GM23248 (cell line): ENCODE measurements around the gene KLHL30. TPM values are rescaled to one million over a fixed set of nuclear protein-coding genes. Genes with fewer than 3 reads are reported as not detected.
A peak's percentile ranks its signal among the peaks of the same experiment; 100 is the strongest.

Source experiments
- DNase-seq: peaks from one replicate; pipeline ENCODE4 v3.0.0-alpha.2; 2015
- H2AFZ ChIP-seq: fragments of 200-600 bp; sonication (generic); 2 replicates; pipeline ENCODE4 v1.6.1; 2016; ENCODE audit warnings: antibody characterized with exemption
- H3F3A ChIP-seq: fragments of 200-600 bp; sonication (generic); 2 replicates; pipeline ENCODE4 v1.6.1; 2016; ENCODE audit warnings: mild to moderate bottlenecking, antibody characterized with exemption, mixed run types; ENCODE audit not compliant: insufficient read depth
- H3K27ac ChIP-seq: fragments of 200-600 bp; sonication (generic); 2 replicates; pipeline ENCODE4 v1.5.1; 2016; ENCODE audit warnings: mild to moderate bottlenecking
- H3K27me3 ChIP-seq: fragments of 200-600 bp; sonication (generic); replicated peaks from 2 replicates; pipeline ENCODE4 v1.6.1; 2016; ENCODE audit warnings: mild to moderate bottlenecking; ENCODE audit not compliant: insufficient read depth
- H3K36me3 ChIP-seq: fragments of 200-600 bp; sonication (generic); 2 replicates; pipeline ENCODE4 v1.6.1; 2016; ENCODE audit warnings: low read depth, mild to moderate bottlenecking
- H3K4me1 ChIP-seq: fragments of 200-600 bp; sonication (generic); 2 replicates; pipeline ENCODE4 v1.6.1; 2016; ENCODE audit warnings: mild to moderate bottlenecking; ENCODE audit not compliant: insufficient read depth
- H3K4me2 ChIP-seq: fragments of 200-600 bp; sonication (generic); one replicate; pipeline ENCODE4 v1.6.1; 2016; ENCODE audit warnings: mild to moderate bottlenecking; ENCODE audit not compliant: unreplicated experiment
- H3K4me3 ChIP-seq: fragments of 200-600 bp; sonication (generic); 2 replicates; pipeline ENCODE4 v1.5.1; 2016; ENCODE audit warnings: mild to moderate bottlenecking
- H3K79me2 ChIP-seq: fragments of 200-600 bp; sonication (generic); 2 replicates; pipeline ENCODE4 v1.6.1; 2016; ENCODE audit warnings: mild to moderate bottlenecking; ENCODE audit not compliant: insufficient read depth
- H3K9ac ChIP-seq: fragments of 200-600 bp; sonication (generic); 2 replicates; pipeline ENCODE4 v1.6.1; 2016; ENCODE audit warnings: mild to moderate bottlenecking
- H3K9me2 ChIP-seq: fragments of 200-600 bp; sonication (generic); 2 replicates; pipeline ENCODE4 v1.6.1; 2016; ENCODE audit warnings: mixed run types, mild to moderate bottlenecking, moderate library complexity; ENCODE audit not compliant: insufficient read depth
- H3K9me3 ChIP-seq: fragments of 200-600 bp; sonication (generic); one replicate; pipeline ENCODE4 v1.6.1; 2017; ENCODE audit warnings: low read depth
- H4K20me1 ChIP-seq: fragments of 200-600 bp; sonication (generic); 2 replicates; pipeline ENCODE4 v1.6.0; 2016; ENCODE audit not compliant: insufficient read depth
- EZH2 ChIP-seq: fragments of 200-600 bp; sonication (generic); IDR thresholded peaks from 2 replicates; pipeline ENCODE4 v1.6.1; 2018; ENCODE audit warnings: antibody characterized with exemption, mild to moderate bottlenecking; ENCODE audit not compliant: insufficient read depth, poor library complexity, severe bottlenecking
- EZH2phosphoT487 ChIP-seq: fragments of 200-600 bp; sonication (generic); IDR thresholded peaks from 2 replicates; pipeline ENCODE4 v1.6.1; 2018; ENCODE audit warnings: antibody characterized with exemption, moderate library complexity, mild to moderate bottlenecking, low read depth; ENCODE audit not compliant: insufficient read depth
- WGBS, 2 experiments: methylation state at CpG; one replicate each; pipeline ENCODE4 v1.1.6; 2015 to 2017; ENCODE audit warnings: low lambda C conversion rate in 2 of 2, low coverage in 1 of 2; ENCODE audit errors: missing lambda C conversion rate in 2 of 2; 5-methylcytosine and 5-hydroxymethylcytosine counted together
- in situ Hi-C: fragments of 300-500 bp; cut with MboI; formaldehyde crosslinking; loops from 2 replicates; pipeline ENCODE4 v1.15.0; 2020
- polyA plus RNA-seq: library from polyadenylated mRNA; unstranded; fragments of >200 nt; fragmentation: Nextera tagmentation; extraction: Ambion mirVana; gene quantifications from 2 replicates; pipeline ENCODE4 v1.2.1, GENCODE V29; 2016
- total RNA-seq: library from RNA; depleted of rRNA; stranded (reverse); fragments of >200 nt; shearing (Covaris generic); gene quantifications from 2 replicates; pipeline ENCODE4 v1.2.3, GENCODE V29; 2014

The KLHL30 gene
- total and polyA plus RNA-seq, 2 experiments from 2014 or later, result 0.05 to 0.11 TPM

DNA sequence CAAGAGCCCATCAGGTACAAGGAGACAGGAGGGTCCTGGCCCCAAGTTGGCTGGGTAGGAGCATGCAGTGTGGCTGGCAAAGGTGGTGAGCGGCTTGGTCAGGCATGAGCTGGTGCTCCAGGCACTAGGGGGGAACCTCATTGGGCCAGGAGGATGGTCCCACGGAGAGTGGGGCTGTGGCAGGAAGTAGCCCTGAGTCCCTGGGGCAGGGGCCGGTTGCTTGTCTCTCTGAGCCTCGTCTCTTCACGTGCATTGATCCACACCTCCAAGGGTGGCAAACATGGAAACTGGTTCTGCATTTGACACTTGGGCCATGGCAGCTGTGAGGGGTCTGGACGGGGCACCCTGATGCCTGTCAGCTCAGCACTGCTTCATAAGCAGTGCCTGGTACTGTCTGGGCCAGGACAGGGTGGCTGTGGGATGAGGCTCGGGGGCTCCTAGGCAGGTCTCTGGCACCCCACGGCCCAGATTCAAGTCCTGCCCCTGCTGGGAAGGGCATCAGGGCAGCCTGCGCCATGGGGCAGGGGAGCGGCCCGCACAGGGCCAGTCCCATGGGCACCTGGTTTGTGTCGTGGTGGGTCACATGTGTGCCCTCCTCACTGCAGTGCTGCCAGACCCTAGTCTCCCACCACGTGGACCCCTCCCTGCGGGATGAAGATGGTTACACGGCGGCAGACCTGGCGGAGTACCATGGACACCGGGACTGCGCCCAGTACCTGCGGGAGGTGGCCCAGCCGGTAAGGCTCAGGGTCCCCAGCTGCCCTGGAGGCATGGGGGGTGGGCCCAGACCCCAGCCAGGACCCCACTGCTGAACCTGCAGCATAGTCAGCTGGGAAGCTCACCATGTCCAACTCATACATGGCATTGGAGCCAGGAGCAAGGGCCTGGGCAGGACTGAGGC lies 21.9 kb upstream of the KLHL30 start:
- in situ Hi-C loops, result no loop called here
- Histone ChIP-seq H3K27me3 (no peaks in the 10 kb centered on the region), H4K20me1 (no peaks in the 10 kb centered on the region), H3K79me2 (no peaks in the 10 kb centered on the region), H3K9ac (no peak overlapping the region), H3K36me3 (no peaks in the 10 kb centered on the region), H3K4me2 (no peak overlapping the region), H3F3A (no peaks in the 10 kb centered on the region), H3K27ac (no peak overlapping the region), H3K9me3 (no peaks in the 10 kb centered on the region), H3K4me1 (no peaks in the 10 kb centered on the region), H3K9me2 (no peaks in the 10 kb centered on the region), H3K4me3 (no peak overlapping the region), H2AFZ (no peak overlapping the region)
- TF ChIP-seq EZH2phosphoT487 (no peak), EZH2 (no peak)
- no peak for DNase-seq
- 71 to 75% methylated on average over 19 to 21 of the region's 21 CpGs for WGBS, 2 experiments

GRCh38 chr2:238117199-238118154 lies 21.0 kb upstream of the KLHL30 start:
- no peaks in the 10 kb centered on the region for H3K27me3 ChIP-seq
- WGBS, 2 experiments, result 38 to 40% methylated on average over 9 to 11 of the region's 11 CpGs
- H3K4me1 ChIP-seq, result no peaks in the 10 kb centered on the region
- no peak overlapping the region for H3K4me2 ChIP-seq
- in situ Hi-C loops, result no loop called here
- no peaks in the 10 kb centered on the region for H4K20me1 ChIP-seq
- no peak overlapping the region for H3K4me3 ChIP-seq
- H3K9me3 ChIP-seq, result no peaks in the 10 kb centered on the region
- H3F3A ChIP-seq, result no peaks in the 10 kb centered on the region
- peak; percentile 73 for DNase-seq
- H2AFZ ChIP-seq, result no peak overlapping the region
- H3K9me2 ChIP-seq, result no peaks in the 10 kb centered on the region
- no peak overlapping the region for H3K27ac ChIP-seq
- H3K79me2 ChIP-seq, result no peaks in the 10 kb centered on the region
- H3K9ac ChIP-seq, result no peak overlapping the region
- no peak for TF ChIP-seq EZH2
- no peak for TF ChIP-seq EZH2phosphoT487
- H3K36me3 ChIP-seq, result no peaks in the 10 kb centered on the region

GRCh38 chr2:238119756-238120462 lies 18.6 kb upstream of the KLHL30 start:
- Histone ChIP-seq H3K9me2 (no peaks in the 10 kb centered on the region), H3K27me3 (no peaks in the 10 kb centered on the region), H2AFZ (no peak overlapping the region), H3K4me3 (no peak overlapping the region), H3K27ac (no peak overlapping the region), H3F3A (no peaks in the 10 kb centered on the region), H3K79me2 (no peaks in the 10 kb centered on the region), H3K4me1 (no peaks in the 10 kb centered on the region), H3K4me2 (no peak overlapping the region), H4K20me1 (no peaks in the 10 kb centered on the region), H3K36me3 (no peaks in the 10 kb centered on the region), H3K9me3 (no peaks in the 10 kb centered on the region), H3K9ac (no peak overlapping the region)
- no peak for DNase-seq
- WGBS, 2 experiments, result 39 to 43% methylated on average over 15 of the region's 15 CpGs
- in situ Hi-C loops, result no loop called here
- TF ChIP-seq EZH2phosphoT487 (no peak), EZH2 (no peak)
